Measurements from ENCODE around the gene GUCY1A2.

GUCY1A2 gene

DNA sequence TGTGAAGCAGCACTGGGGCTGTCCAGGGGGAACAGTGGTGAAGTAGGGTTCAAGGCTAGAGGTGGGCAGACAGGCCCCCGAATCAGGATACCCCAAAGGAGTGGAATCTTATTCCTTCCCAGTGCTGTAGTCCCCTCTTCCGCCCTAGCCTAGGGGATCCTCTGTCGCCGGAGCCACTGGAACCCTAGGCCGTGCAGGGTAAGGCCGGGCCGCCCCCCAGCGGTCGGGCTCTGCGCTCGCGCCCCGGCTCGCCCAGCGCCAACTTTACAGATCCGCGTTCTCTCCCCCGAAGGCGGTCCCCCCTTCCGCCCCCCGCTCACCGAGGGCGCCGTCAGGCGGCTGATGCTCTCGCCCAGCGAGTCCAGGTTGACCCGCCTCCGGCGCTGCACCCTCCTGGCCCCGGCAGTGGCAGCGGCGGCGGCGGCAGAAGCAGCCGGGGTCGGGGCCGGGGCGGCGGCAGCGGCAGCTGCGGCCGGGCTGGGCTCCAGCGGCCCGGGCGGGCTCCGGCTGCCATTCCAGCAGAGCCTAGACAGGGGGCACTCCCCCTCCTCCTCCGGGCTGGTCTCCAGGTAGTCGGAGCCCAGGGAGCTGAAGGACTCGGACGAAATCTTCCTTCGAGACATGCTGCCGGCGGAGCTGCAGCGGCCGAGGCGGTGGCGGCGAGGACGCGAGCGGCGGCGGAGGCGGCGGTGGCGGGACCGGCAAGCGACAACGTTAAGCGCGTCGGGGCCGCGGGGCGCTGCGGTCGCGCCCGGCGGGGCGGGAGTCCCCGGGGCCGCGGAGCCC, 650 bp downstream of the GUCY1A2 start:
- H3K4me3 ChIP-seq (ENCODE audit: low read depth, low read length), result no peak overlapping the region
- no peak for DNase-seq (ENCODE audit: low read depth)
- TF ChIP-seq, protein P1, sequence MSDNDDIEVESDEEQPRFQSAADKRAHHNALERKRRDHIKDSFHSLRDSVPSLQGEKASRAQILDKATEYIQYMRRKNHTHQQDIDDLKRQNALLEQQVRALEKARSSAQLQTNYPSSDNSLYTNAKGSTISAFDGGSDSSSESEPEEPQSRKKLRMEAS (IDR thresholded peaks at IDR 0.05; ENCODE audit: low read depth, low read length), result no peak
- TF ChIP-seq, protein P2, sequence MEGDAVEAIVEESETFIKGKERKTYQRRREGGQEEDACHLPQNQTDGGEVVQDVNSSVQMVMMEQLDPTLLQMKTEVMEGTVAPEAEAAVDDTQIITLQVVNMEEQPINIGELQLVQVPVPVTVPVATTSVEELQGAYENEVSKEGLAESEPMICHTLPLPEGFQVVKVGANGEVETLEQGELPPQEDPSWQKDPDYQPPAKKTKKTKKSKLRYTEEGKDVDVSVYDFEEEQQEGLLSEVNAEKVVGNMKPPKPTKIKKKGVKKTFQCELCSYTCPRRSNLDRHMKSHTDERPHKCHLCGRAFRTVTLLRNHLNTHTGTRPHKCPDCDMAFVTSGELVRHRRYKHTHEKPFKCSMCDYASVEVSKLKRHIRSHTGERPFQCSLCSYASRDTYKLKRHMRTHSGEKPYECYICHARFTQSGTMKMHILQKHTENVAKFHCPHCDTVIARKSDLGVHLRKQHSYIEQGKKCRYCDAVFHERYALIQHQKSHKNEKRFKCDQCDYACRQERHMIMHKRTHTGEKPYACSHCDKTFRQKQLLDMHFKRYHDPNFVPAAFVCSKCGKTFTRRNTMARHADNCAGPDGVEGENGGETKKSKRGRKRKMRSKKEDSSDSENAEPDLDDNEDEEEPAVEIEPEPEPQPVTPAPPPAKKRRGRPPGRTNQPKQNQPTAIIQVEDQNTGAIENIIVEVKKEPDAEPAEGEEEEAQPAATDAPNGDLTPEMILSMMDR (IDR thresholded peaks at IDR 0.05; ENCODE audit: low read depth, low read length), result no peak
- no peak for TF ChIP-seq MYC (IDR thresholded peaks at IDR 0.05; ENCODE audit: low read depth, low read length)
- TF ChIP-seq POLR2A (IDR thresholded peaks at IDR 0.05; ENCODE audit: extremely low read depth, insufficient read length), result no peak

DNA sequence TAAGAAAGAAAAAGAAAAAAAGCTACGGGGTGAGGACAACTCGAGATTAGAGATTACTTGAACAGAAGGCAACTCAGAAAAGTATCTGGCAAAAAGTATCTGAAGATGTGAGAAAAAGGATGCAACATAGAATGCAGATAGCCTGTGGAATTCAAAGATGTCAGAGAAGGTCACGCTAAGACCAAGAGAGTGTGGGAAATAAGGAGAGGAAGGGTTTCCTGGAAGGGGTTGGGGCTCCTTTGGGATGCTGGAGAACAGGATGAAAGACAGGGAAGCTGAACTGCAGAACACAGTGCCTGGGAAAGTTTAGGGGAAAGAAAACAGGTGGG, 1.2 kb downstream of the GUCY1A2 start:
- no peak overlapping the region for H3K4me3 ChIP-seq (ENCODE audit: low read depth, low read length)

DNA sequence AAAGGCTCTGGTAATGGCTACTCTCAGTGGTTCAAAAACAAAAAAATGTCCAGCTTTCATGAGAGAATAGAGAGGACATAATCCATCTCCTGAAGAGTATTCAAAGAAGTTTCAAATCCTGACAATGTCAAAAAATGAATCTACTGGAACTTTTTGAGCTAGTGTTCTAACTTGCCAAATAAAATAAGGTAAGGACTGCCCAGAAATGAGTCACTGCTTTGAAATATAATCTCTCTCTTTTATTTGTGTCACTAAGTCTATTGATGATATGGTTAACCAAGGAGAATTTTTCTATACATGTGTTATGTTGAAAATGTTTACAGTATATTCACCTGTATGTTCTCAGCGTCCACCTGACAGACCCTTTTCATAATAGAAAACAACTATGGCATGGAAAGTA, 3.4 kb downstream of the GUCY1A2 start:
- no peak overlapping the region for H3K4me3 ChIP-seq (ENCODE audit: low read depth, low read length)
- TF ChIP-seq MYC (IDR thresholded peaks at IDR 0.05; ENCODE audit: low read depth, low read length), result no peak
- no peak for TF ChIP-seq POLR2A (IDR thresholded peaks at IDR 0.05; ENCODE audit: extremely low read depth, insufficient read length)
- TF ChIP-seq, protein P2 (IDR thresholded peaks at IDR 0.05; ENCODE audit: low read depth, low read length), result no peak
- TF ChIP-seq, protein P1 (IDR thresholded peaks at IDR 0.05; ENCODE audit: low read depth, low read length), result no peak
- DNase-seq (ENCODE audit: low read depth), result no peak

More for the DNA sequence above, 1.2 kb downstream of the GUCY1A2 start:
- TF ChIP-seq, protein P2 (IDR thresholded peaks at IDR 0.05; ENCODE audit: low read depth, low read length), result no peak
- TF ChIP-seq MYC (IDR thresholded peaks at IDR 0.05; ENCODE audit: low read depth, low read length), result no peak
- TF ChIP-seq, protein P1 (IDR thresholded peaks at IDR 0.05; ENCODE audit: low read depth, low read length), result no peak
- TF ChIP-seq POLR2A (IDR thresholded peaks at IDR 0.05; ENCODE audit: extremely low read depth, insufficient read length), result no peak
- DNase-seq (ENCODE audit: low read depth), result no peak

DNA sequence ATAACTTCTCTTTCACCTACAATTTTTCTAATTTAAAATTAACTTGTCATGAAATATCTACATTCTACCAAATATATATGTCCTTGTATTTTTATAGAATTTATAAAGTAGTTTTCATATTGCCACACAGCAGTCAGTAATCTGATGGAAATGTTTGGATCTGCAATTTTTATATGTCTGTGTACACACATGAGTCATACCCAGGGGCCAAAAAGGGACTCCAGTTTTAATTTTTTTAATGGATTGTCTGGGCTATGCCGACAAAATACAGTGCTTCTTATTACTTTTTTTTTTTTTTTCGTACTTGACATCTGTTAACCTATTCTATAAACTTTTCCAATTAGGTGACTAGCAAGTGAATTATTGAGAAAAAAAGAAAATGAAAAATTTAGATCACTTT, 6.3 kb downstream of the GUCY1A2 start:
- no peak for DNase-seq (ENCODE audit: low read depth)
- H3K4me3 ChIP-seq (ENCODE audit: low read depth, low read length), result no peak overlapping the region
- TF ChIP-seq, protein P1 (IDR thresholded peaks at IDR 0.05; ENCODE audit: low read depth, low read length), result no peak

DNA sequence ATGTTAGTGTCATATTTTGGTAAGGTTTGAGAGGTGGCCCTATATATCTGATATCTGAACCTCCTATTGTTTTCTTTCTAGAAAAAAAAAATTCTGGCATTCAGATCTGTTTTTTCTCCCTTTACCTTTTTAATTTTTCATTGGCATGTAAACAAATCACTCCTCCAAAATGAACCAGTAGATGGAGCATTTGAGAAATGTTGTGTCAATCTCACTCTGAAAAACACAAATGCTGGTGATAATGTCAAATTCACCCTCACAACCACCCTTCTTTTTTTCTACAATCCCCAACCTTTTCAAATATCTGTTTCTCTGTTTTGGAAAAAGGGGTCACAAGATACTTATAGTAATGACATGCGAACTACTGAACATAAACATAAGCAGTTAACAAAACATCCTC, 9.1 kb downstream of the GUCY1A2 start:
- no peak overlapping the region for H3K4me3 ChIP-seq (ENCODE audit: low read depth, low read length)
- TF ChIP-seq, protein P2 (IDR thresholded peaks at IDR 0.05; ENCODE audit: low read depth, low read length), result no peak
- TF ChIP-seq POLR2A (IDR thresholded peaks at IDR 0.05; ENCODE audit: extremely low read depth, insufficient read length) (no peak), MYC (IDR thresholded peaks at IDR 0.05; ENCODE audit: low read depth, low read length) (no peak)
- TF ChIP-seq, protein P1 (IDR thresholded peaks at IDR 0.05; ENCODE audit: low read depth, low read length), result no peak
- no peak for DNase-seq (ENCODE audit: low read depth)

DNA sequence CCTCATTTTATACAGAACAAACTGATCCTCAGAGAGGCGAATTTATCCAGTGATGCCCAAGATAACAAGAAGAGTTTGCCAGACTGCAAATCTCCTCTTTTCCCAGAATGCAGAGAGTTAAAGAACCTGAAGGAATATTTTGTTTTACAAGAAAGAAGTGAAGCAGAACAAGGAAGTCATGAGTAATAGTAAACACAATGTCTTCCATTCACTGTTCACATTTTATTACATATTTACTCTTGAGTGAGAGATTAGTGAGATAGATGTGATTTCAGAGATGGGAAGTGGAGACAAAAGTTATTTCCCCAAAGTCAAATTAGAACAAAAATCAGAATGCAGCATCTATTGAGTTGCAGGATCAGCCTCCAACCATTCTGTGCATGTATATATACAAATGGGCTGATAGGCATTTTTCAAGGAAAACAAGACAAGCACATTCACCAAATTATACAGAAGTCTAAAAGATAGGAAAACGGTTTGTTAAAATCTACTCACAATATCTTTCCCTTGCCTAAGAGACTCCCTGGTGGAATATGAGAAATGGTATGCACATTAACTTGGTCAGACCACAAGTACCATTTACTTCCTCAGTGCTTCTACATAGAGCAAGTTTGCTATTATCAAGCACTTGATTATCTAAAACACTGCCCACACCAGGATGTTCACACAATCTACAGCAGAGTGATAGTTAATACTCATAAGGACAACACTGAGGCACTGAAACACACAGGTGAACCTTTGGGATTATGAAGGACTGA, 12.0 kb downstream of the GUCY1A2 start:
- no peak for DNase-seq (ENCODE audit: low read depth)
- TF ChIP-seq, protein P1 (IDR thresholded peaks at IDR 0.05; ENCODE audit: low read depth, low read length), result no peak
- TF ChIP-seq POLR2A (IDR thresholded peaks at IDR 0.05; ENCODE audit: extremely low read depth, insufficient read length) (no peak), MYC (IDR thresholded peaks at IDR 0.05; ENCODE audit: low read depth, low read length) (no peak)
- TF ChIP-seq, protein P2 (IDR thresholded peaks at IDR 0.05; ENCODE audit: low read depth, low read length), result no peak
- no peak overlapping the region for H3K4me3 ChIP-seq (ENCODE audit: low read depth, low read length)
